Measurements from ENCODE around the gene SETD6. TPM values are rescaled to one million over a fixed set of nuclear protein-coding genes. Genes with fewer than 3 reads are reported as not detected.

The SETD6 gene
- total and polyA plus RNA-seq, 9 of the 15 experiments (the other 6 are each of a cell fraction or from before 2014, with no cell fraction given): 9.2 to 40.9 (median 19.8) TPM

DNA sequence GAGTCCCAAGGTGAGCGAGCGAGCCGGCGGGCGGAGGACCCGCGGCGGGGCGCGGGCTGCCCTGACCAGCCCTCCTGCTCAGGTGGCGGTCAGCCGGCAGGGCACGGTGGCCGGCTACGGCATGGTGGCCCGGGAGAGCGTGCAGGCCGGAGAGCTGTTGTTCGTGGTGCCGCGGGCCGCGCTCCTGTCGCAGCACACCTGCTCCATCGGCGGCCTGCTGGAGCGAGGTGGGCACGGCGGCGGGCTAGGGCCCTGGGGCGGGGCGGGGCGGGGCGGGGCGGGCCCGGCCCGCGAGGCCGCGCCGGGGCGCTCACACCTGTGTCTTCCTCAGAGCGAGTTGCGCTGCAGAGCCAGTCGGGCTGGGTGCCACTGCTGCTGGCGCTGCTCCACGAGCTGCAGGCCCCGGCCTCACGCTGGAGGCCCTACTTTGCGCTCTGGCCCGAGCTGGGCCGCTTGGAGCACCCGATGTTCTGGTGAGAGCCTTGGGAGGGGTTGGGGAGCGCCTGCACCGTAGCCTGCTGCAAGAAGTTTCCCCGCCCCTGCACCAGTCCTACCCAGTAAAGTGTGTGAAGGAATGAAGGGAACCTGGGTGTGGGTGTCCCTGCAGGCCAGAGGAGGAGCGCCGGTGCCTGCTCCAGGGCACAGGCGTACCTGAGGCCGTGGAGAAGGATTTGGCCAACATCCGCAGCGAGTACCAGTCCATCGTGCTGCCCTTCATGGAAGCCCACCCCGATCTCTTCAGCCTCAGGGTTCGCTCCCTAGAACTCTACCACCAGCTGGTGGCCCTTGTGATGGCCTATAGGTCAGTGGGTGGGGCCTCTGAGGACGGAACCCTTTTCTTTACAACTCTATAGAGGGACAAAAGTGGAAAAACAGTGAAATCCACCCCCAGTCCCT lies 802 bp downstream of the SETD6 start (continued):
- TF ChIP-seq E2F8 (IDR thresholded peaks at IDR 0.05; ENCODE audit: low read depth, partially characterized antibody): peak; percentile 35

DNA sequence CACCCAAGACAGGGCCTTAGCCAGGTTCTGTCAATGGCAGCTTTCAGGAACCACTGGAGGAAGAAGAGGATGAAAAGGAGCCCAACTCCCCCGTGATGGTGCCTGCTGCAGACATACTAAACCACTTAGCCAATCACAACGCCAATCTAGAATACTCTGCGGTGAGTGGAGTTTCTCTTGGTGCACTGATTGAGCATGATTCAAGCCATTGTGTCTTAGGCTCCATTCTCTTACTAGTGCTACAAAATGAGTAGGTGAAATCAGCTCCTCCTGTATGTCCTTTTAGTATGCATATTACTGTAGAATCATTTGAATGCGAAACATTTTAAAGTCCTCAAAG lies 1.4 kb downstream of the SETD6 start:
- H3K27ac ChIP-seq (ENCODE audit: extremely low read depth, low read depth, low read length): no peak overlapping the region
- no peaks in the 10 kb centered on the region for H3K27me3 ChIP-seq (ENCODE audit: control insufficient read depth in 2 of 2, insufficient read depth in 2 of 2, low read length in 2 of 2)
- WGBS (ENCODE audit: insufficient coverage, low coverage, missing lambda C conversion rate): 51% methylated on average over 4 of the region's 4 CpGs
- FAIRE-seq (peak; percentile 11), ATAC-seq (no peak), DNase-seq (ENCODE audit: extremely low read depth in 1 of 4, low spot score in 3 of 4) (no peak)
- H3K36me3 ChIP-seq (ENCODE audit: control insufficient read depth, insufficient read depth, low read length): peaks cover 55% of the 10 kb centered on the region
- POLR2A ChIA-PET: interaction anchor here (0.6 to 1.1 kb wide), 3 partner anchors 72 to 387 kb away, joined by 3 read pairs; partner anchors contain the start of gene CFAP20
- BruUV-seq (replicated peaks): TSS peak; percentile 45
- intact Hi-C loops (cut with micrococcal nuclease): no loop called here
- H3K4me3 ChIP-seq: peak overlapping the region; percentile 88
- peaks cover 30% of the 10 kb centered on the region for H3K79me2 ChIP-seq (ENCODE audit: control insufficient read depth, insufficient read depth, low read length)
- in situ Hi-C loops (cut with MboI): no loop called here
- TF ChIP-seq HDAC1 (IDR thresholded peaks at IDR 0.05): peak in 1 of 2 experiments; percentile 51; a peak in 1 of 4 replicates
- peak; percentile 81 for TF ChIP-seq POLR2AphosphoS2 (IDR thresholded peaks at IDR 0.05; ENCODE audit: low read length)
- TF ChIP-seq RCOR1 (IDR thresholded peaks at IDR 0.05; ENCODE audit: borderline replicate concordance in 1 of 2, low read depth in 2 of 2, low read length in 2 of 2): peak; percentile 45 to 81; a peak in 2 of 4 replicates
- peak; percentile 89 to 91 for TF ChIP-seq KDM1A (IDR thresholded peaks at IDR 0.05)
- TF ChIP-seq POLR2A (conservative IDR thresholded peaks at IDR 0.05): peak; percentile 44
- TF ChIP-seq ZNF75A (CRISPR knock-in tag; IDR thresholded peaks at IDR 0.05): no peak
- TF ChIP-seq NFE2 (IDR thresholded peaks at IDR 0.05; ENCODE audit: low read depth): 0 out of 2 replicates have a peak, but pooled peaks have one; percentile 6
- peak; percentile 41; the same call in 1 of the 2 replicates for TF ChIP-seq FOSL1 (tag; conservative IDR thresholded peaks at IDR 0.05)
- no peak for TF ChIP-seq THRA (IDR thresholded peaks at IDR 0.05)
- TF ChIP-seq, protein P1, sequence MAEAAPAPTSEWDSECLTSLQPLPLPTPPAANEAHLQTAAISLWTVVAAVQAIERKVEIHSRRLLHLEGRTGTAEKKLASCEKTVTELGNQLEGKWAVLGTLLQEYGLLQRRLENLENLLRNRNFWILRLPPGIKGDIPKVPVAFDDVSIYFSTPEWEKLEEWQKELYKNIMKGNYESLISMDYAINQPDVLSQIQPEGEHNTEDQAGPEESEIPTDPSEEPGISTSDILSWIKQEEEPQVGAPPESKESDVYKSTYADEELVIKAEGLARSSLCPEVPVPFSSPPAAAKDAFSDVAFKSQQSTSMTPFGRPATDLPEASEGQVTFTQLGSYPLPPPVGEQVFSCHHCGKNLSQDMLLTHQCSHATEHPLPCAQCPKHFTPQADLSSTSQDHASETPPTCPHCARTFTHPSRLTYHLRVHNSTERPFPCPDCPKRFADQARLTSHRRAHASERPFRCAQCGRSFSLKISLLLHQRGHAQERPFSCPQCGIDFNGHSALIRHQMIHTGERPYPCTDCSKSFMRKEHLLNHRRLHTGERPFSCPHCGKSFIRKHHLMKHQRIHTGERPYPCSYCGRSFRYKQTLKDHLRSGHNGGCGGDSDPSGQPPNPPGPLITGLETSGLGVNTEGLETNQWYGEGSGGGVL (CRISPR knock-in tag; IDR thresholded peaks at IDR 0.05): no peak
- 0 out of 2 replicates have a peak, but pooled peaks have one; percentile 13 for TF ChIP-seq POLR2AphosphoS5 (IDR thresholded peaks at IDR 0.05; ENCODE audit: control insufficient read depth, insufficient read depth, low read depth, low read length)
- CTCF ChIA-PET (ENCODE audit: low intra/inter-chr PET ratio): no interaction called here
- H3K9me3 ChIP-seq (replicated peaks; ENCODE audit: control insufficient read depth, insufficient read depth, low read depth, low read length): no peaks in the 10 kb centered on the region
- H3K4me2 ChIP-seq (ENCODE audit: insufficient read depth, low read length): no peak overlapping the region
- no peaks in the 10 kb centered on the region for H3K9me1 ChIP-seq (ENCODE audit: control insufficient read depth, insufficient read depth, low read length)
- peaks cover 4 to 32% of the 10 kb centered on the region in 2 experiments; a peak in 4 of 5 replicates for H3K4me1 ChIP-seq (replicated peaks in 1 of 2; ENCODE audit: control insufficient read depth in 2 of 2, insufficient read depth in 2 of 2, low read length in 2 of 2)
- H2AFZ ChIP-seq (ENCODE audit: low read depth, low read length): no peak overlapping the region
- H4K20me1 ChIP-seq (replicated peaks; ENCODE audit: control insufficient read depth, insufficient read depth, low read length): peaks cover 16% of the 10 kb centered on the region
- peak overlapping the region in 1 of 2 experiments; percentile 98; a peak in 1 of 4 replicates for H3K9ac ChIP-seq (ENCODE audit: insufficient read depth in 1 of 2, low read depth in 2 of 2, low read length in 2 of 2)
